SK-N-SH treated with all-trans-retinoic acid at 6 μM for 48 hours (cell line): Measurements from ENCODE around the gene ABHD5.

Experiments
- BACH2 ChIP-seq: fragments of 250-450 bp; sonication (Bioruptor Pico); IDR thresholded peaks from 2 replicates; pipeline ENCODE4 v1.9.0; 2021; ENCODE audit warnings: mild to moderate bottlenecking, borderline replicate concordance
- PATZ1 ChIP-seq: fragments of 250-450 bp; sonication (Bioruptor Pico); IDR thresholded peaks from 2 replicates; pipeline ENCODE4 v1.8.0; 2020; ENCODE audit warnings: mild to moderate bottlenecking, moderate library complexity, borderline replicate concordance
- PPARA ChIP-seq: fragments of 250-450 bp; sonication (Bioruptor Pico); IDR thresholded peaks from 2 replicates; pipeline ENCODE4 v1.5.0; 2020; ENCODE audit warnings: mild to moderate bottlenecking, borderline replicate concordance
- TOX ChIP-seq: fragments of 250-450 bp; sonication (Bioruptor Pico); IDR thresholded peaks from 2 replicates; pipeline ENCODE4 v1.8.0; 2021; ENCODE audit warnings: mild to moderate bottlenecking, moderate library complexity, borderline replicate concordance
- ZC3H10 ChIP-seq: fragments of 250-450 bp; sonication (Bioruptor Pico); IDR thresholded peaks from 2 replicates; pipeline ENCODE4 v1.5.1; 2021; ENCODE audit warnings: mild to moderate bottlenecking, moderate library complexity
- ZFP3 ChIP-seq: fragments of 250-450 bp; sonication (Bioruptor Pico); IDR thresholded peaks from 2 replicates; pipeline ENCODE4 v1.5.0; 2020; ENCODE audit warnings: mild to moderate bottlenecking, moderate library complexity
- TF ChIP-seq, protein P1 (sequence below): fragments of 250-450 bp; sonication (Bioruptor Pico); IDR thresholded peaks from 2 replicates; pipeline ENCODE4 v1.5.1; 2020; ENCODE audit warnings: low read depth, mild to moderate bottlenecking, moderate library complexity

GRCh38 chr3:43693594-43693993 is 2.9 kb downstream of the ABHD5 start:
- no peak for TF ChIP-seq BACH2 (CRISPR knock-in tag)
- TF ChIP-seq ZC3H10 = no peak
- TF ChIP-seq, protein P1, sequence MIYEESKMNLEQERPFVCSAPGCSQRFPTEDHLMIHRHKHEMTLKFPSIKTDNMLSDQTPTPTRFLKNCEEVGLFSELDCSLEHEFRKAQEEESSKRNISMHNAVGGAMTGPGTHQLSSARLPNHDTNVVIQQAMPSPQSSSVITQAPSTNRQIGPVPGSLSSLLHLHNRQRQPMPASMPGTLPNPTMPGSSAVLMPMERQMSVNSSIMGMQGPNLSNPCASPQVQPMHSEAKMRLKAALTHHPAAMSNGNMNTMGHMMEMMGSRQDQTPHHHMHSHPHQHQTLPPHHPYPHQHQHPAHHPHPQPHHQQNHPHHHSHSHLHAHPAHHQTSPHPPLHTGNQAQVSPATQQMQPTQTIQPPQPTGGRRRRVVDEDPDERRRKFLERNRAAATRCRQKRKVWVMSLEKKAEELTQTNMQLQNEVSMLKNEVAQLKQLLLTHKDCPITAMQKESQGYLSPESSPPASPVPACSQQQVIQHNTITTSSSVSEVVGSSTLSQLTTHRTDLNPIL (CRISPR knock-in tag) = no peak
- no peak for TF ChIP-seq PATZ1 (CRISPR knock-in tag)
- no peak for TF ChIP-seq ZFP3 (CRISPR knock-in tag)
- TF ChIP-seq PPARA = no peak
- TF ChIP-seq TOX (CRISPR knock-in tag) = no peak
